Right atrium auricular region (tissue), 2 donors: ENCODE data around the gene DIRAS3. TPM values are rescaled to one million over a fixed set of nuclear protein-coding genes. Genes with fewer than 3 reads are reported as not detected.
"Not testable (repeated sequence)": the region's sequence is repeated elsewhere in the genome, so short reads cannot be mapped to it uniquely, and the experiment has no call there.

Source experiments
- DNase-seq: peaks from one replicate; pipeline ENCODE4 v3.0.0-alpha.2; 2019; ENCODE audit warnings: low spot score
- H3K27ac ChIP-seq, 2 donors: fragments of 200-600 bp; sonication (generic); 1 replicate in 1 of 2; 2 replicates in 1 of 2; pipeline ENCODE4 v1.5.1; 2016 to 2019
- H3K27me3 ChIP-seq, 2 donors: fragments of 200-600 bp; sonication (generic); one replicate each; pipeline versions ENCODE4 v1.5.1 to v1.6.0; 2017 to 2019
- H3K36me3 ChIP-seq: fragments of 200-600 bp; sonication (generic); one replicate; pipeline ENCODE4 v1.5.1; 2016
- H3K4me1 ChIP-seq, 2 donors: fragments of 200-600 bp; sonication (generic); one replicate each; pipeline versions ENCODE4 v1.5.1 to v1.6.0; 2017 to 2019
- H3K4me3 ChIP-seq, 2 donors: fragments of 200-600 bp; sonication (generic); 1 replicate in 1 of 2; 2 replicates in 1 of 2; pipeline ENCODE4 v1.5.1; 2017 to 2019; ENCODE audit warnings: mild to moderate bottlenecking in 1 of 2, moderate library complexity in 1 of 2
- H3K9me3 ChIP-seq, 2 donors: fragments of 200-600 bp; sonication (generic); one replicate each; pipeline ENCODE4 v1.5.1; 2019
- CTCF ChIP-seq, 2 donors: fragments of 200-600 bp; sonication (generic); IDR thresholded peaks; one replicate each; pipeline ENCODE4 v1.5.1; 2019; ENCODE audit warnings: antibody characterized with exemption in 2 of 2
- total RNA-seq, 2 donors: library from RNA; depleted of rRNA; stranded (reverse); fragments of >200 nt; gene quantifications; one replicate each; pipeline ENCODE4 v1.1.0, GENCODE V29; 2016

The DIRAS3 gene
- total RNA-seq, 2 donors from 2014 or later, result 0.96 to 7.3 TPM

GRCh38 chr1:68081775-68082283 lies 31.4 kb upstream of the DIRAS3 start:
- H3K27ac ChIP-seq, result no peak overlapping the region
- no peaks in the 10 kb centered on the region for H3K36me3 ChIP-seq
- no peaks in the 10 kb centered on the region for H3K4me1 ChIP-seq
- no peak for DNase-seq
- no peak overlapping the region for H3K4me3 ChIP-seq
- TF ChIP-seq CTCF (IDR thresholded peaks at IDR 0.05), result no peak
- H3K27me3 ChIP-seq, result no peaks in the 10 kb centered on the region
- no peaks in the 10 kb centered on the region for H3K9me3 ChIP-seq

DNA sequence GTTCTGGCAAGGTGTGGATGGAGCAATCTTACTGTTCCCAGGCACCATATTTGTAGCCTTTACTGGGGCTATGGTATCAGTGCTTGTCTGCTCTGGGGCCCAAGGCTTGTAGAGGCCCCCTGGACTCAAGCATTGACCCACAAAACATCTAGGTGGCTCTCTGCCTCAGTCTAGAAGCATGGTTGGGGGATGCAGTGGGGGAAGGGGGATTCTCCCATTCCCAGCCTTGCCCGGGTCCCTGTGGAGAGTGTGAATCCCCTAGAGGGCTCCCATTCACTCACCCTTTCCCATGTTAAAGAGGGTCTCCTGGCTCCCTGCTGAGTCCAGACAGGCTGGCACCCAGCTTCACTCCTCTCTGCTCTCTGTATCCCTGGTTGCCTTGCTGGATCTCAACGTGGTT lies 28.2 kb upstream of the DIRAS3 start:
- Histone ChIP-seq H3K9me3 (no peaks in the 10 kb centered on the region), H3K27me3 (no peaks in the 10 kb centered on the region), H3K4me1 (no peaks in the 10 kb centered on the region), H3K36me3 (no peaks in the 10 kb centered on the region), H3K27ac (no peak overlapping the region), H3K4me3 (no peak overlapping the region)
- TF ChIP-seq CTCF (IDR thresholded peaks at IDR 0.05), result no peak
- no peak for DNase-seq

- no peak overlapping the region for H3K4me3 ChIP-seq
- no peak for DNase-seq
- no peaks in the 10 kb centered on the region for H3K27me3 ChIP-seq
- H3K4me1 ChIP-seq, result no peaks in the 10 kb centered on the region
- H3K36me3 ChIP-seq, result no peaks in the 10 kb centered on the region
- H3K27ac ChIP-seq, result no peak overlapping the region
- no peak for TF ChIP-seq CTCF (IDR thresholded peaks at IDR 0.05)
- H3K9me3 ChIP-seq, result no peaks in the 10 kb centered on the region
Observed at GRCh38 chr1:68074472-68074871, 24.0 kb upstream of the DIRAS3 start.

- H3K4me1 ChIP-seq, result no peaks in the 10 kb centered on the region
- DNase-seq, result no peak
- no peak overlapping the region for H3K27ac ChIP-seq
- peaks cover 0 to 3% of the 10 kb centered on the region in 2 donors for H3K9me3 ChIP-seq
- no peaks in the 10 kb centered on the region for H3K27me3 ChIP-seq
- TF ChIP-seq CTCF (IDR thresholded peaks at IDR 0.05), result no peak
- no peaks in the 10 kb centered on the region for H3K36me3 ChIP-seq
- no peak overlapping the region for H3K4me3 ChIP-seq
Observed at GRCh38 chr1:68065766-68066165, 15.3 kb upstream of the DIRAS3 start.

DNA sequence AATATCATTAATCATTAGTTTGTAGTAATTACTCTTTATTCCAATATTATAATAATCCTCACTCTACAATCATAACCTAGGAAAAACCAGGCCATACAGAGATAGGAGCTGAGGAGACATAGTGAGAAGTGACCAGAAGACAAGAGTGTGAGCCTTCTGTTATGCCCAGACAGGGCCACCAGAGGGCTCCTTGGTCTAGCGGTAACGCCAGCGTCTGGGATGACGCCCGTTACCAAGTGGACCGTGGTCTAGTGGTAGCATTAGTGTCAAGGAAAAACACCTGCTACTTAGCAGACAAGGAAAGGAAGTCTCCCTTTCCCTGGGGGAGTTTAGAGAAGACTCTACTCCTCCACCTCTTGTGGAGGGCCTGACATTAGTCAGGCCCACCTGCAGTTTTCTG lies 7.6 kb upstream of the DIRAS3 start:
- H3K27ac ChIP-seq, DNase-seq, H3K4me3 ChIP-seq, H3K9me3 ChIP-seq, H3K36me3 ChIP-seq, H3K4me1 ChIP-seq, H3K27me3 ChIP-seq: not testable (repeated sequence)

- no peak overlapping the region for H3K27ac ChIP-seq
- H3K36me3 ChIP-seq, result no peaks in the 10 kb centered on the region
- no peaks in the 10 kb centered on the region for H3K4me1 ChIP-seq
- H3K4me3 ChIP-seq, result no peak overlapping the region
- no peak for TF ChIP-seq CTCF (IDR thresholded peaks at IDR 0.05)
- H3K27me3 ChIP-seq, result no peaks in the 10 kb centered on the region
- DNase-seq, result no peak
- H3K9me3 ChIP-seq, result no peaks in the 10 kb centered on the region
Observed at GRCh38 chr1:68057564-68057963, 7.1 kb upstream of the DIRAS3 start.
